HTR-8/SVneo (cell line): Measurements from ENCODE around the gene TAF6.

Experiments used
- DNase-seq: peaks from one replicate; pipeline ENCODE4 v3.0.0; 2011; ENCODE audit warnings: low spot score, mixed read lengths; ENCODE audit not compliant: insufficient read length
- FAIRE-seq: peaks from 2 replicates; lab custom pipeline; 2011; peaks lifted over from hg19 to GRCh38; lab: Jason Lieb, UNC

Gene TAF6

DNA sequence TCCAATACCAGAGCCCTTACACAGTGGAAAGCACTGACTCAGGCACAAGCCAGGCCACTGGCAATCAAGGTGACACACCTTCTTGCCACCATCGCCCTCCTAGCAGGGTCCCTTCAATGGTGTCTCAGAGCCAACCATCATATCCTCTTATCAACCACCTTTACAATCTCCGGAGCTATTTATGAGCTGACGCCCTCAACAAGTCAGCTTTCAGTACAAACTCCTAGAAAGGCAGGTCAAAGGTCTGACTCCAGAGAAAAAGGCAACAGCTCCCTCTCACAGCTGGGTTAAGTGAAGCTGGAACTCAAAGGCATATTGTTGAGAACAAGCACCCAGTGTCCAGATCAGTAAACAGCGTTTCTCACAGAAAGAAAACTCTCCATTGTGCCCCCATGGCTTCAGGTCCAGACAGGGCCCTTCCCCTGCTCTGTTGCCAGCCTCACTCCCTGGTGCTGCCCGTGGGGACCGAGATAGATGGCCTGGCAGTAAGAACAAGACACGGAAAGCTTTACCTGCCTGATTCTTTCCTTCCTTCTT is 40.1 kb downstream of the TAF6 start:
- no peak for FAIRE-seq
- no peak for DNase-seq

GRCh38 chr7:100077205-100077604 is 42.0 kb downstream of the TAF6 start:
- FAIRE-seq (no peak), DNase-seq (no peak)

- no peak for FAIRE-seq
These were observed 43.7 kb downstream of the TAF6 start for GRCh38 chr7:100075418-100075817.

DNA sequence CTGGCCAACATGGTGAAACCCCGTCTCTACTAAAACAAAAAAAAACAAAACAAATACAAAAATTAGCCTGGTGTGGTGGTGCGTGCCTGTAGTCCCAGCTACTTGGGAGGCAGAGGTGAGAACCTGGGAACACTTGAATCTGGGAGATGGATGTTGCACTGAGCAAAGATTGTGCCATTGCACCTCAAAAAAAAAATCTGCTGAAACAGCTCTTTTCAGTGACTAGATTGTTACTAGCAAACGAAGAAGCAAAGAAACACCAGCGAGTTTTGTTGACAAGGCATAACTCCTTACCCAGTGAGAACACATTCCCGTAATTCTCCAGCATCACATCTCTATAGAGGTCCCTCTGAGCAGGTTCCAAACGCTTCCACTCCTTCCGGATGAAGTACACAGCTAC is 44.3 kb downstream of the TAF6 start:
- no peak for FAIRE-seq
- DNase-seq = no peak

More at GRCh38 chr7:100075418-100075817, 43.7 kb downstream of the TAF6 start:
- DNase-seq = no peak

DNA sequence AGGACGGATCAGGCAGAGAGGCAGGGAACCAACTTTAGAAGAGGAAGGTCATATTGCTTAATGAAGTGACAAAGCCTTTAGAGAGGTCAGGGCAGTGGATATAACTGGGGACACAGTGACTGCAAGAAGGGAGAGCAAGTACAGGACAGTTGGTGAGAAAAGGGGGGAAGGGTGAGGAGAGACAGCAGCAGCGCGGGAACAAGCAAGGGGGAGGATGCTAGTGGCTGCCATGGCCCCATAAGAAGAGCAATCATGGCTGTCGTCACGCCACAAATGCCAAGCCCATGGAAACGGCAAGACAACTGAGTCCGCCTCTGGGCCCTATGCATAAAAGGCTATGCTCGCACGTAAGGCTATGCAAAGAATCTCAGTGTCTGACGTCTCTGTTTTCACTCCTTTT is 46.7 kb downstream of the TAF6 start:
- FAIRE-seq = no peak
- DNase-seq = no peak

- no peak for FAIRE-seq
- DNase-seq = no peak
These were observed 48.0 kb downstream of the TAF6 start for GRCh38 chr7:100071018-100071723.

- FAIRE-seq = no peak
These were observed 49.2 kb downstream of the TAF6 start for GRCh38 chr7:100069991-100070390.

DNA sequence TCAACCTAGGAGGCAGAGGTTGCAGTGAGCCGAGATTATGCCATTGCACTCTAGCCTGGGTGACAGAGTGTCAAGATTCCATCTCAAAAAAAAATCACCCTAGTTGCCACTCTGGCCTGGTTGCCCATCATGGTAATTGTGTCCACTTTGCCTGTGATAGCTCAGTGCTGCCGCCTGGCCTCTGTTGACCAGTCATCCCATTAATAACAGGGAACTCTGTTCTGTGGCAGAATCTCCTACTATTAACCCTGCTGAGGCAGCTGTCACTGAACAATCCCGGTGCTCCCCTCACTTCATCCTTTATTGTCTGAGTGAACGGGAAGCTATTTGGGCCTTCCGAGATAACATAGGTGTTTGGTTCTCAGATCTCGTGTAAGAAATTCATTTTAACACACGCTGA is 52.2 kb downstream of the TAF6 start:
- DNase-seq (no peak), FAIRE-seq (no peak)

More at GRCh38 chr7:100069991-100070390, 49.2 kb downstream of the TAF6 start:
- DNase-seq = no peak

- DNase-seq (no peak), FAIRE-seq (no peak)
These were observed 53.5 kb downstream of the TAF6 start for GRCh38 chr7:100065452-100066186.

GRCh38 chr7:100064162-100064561 is 55.0 kb downstream of the TAF6 start:
- FAIRE-seq (no peak), DNase-seq (no peak)

DNA sequence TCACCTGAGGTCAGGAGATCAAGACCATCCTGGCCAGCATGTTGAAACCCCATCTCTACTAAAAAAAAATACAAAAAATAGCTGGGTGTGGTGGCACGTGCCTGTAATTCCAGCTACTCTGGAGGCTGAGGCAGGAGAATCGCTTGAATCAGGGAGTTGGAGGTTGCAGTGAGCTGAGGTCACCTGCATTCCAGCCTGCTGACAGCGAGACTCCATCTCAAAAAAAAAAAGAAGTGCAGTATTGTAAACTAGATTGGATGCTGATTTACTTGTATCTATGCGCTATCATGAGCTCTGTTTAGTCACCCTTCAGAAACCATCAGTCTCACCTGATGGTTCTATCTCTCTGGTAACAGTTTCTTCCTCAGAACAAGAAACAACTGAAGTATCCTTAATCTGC is 55.8 kb downstream of the TAF6 start:
- FAIRE-seq = no peak
- no peak for DNase-seq

GRCh38 chr7:100061518-100062193 is 57.5 kb downstream of the TAF6 start:
- FAIRE-seq = no peak
- no peak for DNase-seq

DNA sequence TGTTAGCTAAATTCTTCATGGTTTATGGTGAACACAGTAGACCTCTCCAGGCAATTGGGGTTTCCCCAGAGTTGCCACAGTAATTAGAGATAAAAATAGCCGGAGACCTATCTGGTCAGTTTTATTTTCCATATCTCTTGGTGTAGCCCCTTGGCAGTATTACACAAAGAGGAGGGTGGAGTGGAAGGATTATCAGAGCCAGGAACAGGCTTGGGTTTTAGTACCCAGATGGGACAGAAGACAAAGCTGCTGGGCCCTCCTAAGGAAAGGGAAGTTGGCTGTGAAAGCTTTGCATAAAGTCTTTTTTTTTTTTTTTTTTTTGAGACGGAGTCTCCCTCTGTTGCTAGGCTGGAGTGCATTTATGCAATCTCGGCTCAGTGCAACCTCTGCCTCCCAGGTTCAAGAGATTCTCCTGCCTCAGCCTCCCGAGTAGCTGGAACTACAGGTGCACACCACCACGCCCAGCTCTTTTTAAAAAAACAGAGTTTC is 59.9 kb downstream of the TAF6 start:
- no peak for DNase-seq
- FAIRE-seq = no peak
